Fibroblast of the aortic adventitia (primary cell): Measurements from ENCODE around the gene FHIT. TPM values are rescaled to one million over a fixed set of nuclear protein-coding genes. Genes with fewer than 3 reads are reported as not detected.

ENCODE experiments used
- DNase-seq: peaks from one replicate; pipeline ENCODE4 v3.0.0-alpha.2; 2010; ENCODE audit warnings: low read depth
- H3K4me3 ChIP-seq: 2 replicates; pipeline ENCODE4 v1.5.1; 2011; ENCODE audit warnings: low read depth, mild to moderate bottlenecking, control low read depth, low read length, moderate library complexity
- total RNA-seq: library from RNA; depleted of rRNA; stranded (reverse); fragments of >200 nt; gene quantifications from 2 replicates; pipeline ENCODE4 v1.2.3, GENCODE V29; 2012; ENCODE audit warnings: low replicate concordance
- TF ChIP-seq, protein P1 (sequence below): IDR thresholded peaks from 2 replicates; pipeline ENCODE4 v1.5.1; 2011; ENCODE audit warnings: mild to moderate bottlenecking, low read length, control low read depth, inconsistent platforms; ENCODE audit not compliant: insufficient read depth

Gene FHIT
- total RNA-seq, 1 donor: 1.5 TPM

DNA sequence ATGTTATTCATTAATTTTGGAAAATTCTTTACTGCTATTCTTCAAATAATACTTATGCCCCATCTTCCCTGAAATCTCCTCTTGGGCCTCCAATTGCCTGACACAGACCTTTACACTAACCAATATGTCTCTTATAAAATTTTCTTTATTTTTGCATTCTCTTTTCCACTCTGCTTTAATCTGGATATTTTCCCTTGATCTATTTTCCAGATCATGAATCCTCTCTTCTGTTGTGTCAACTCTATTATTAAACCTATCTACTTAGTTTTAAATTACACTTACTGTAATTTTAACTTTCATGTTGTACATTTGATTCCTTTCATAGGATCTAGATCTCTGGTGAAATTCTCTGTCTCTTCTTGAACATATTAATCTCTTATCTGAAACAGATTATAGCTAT, 278.7 kb downstream of the FHIT start:
- DNase-seq: no peak
- no peak overlapping the region for H3K4me3 ChIP-seq
- TF ChIP-seq, protein P1, sequence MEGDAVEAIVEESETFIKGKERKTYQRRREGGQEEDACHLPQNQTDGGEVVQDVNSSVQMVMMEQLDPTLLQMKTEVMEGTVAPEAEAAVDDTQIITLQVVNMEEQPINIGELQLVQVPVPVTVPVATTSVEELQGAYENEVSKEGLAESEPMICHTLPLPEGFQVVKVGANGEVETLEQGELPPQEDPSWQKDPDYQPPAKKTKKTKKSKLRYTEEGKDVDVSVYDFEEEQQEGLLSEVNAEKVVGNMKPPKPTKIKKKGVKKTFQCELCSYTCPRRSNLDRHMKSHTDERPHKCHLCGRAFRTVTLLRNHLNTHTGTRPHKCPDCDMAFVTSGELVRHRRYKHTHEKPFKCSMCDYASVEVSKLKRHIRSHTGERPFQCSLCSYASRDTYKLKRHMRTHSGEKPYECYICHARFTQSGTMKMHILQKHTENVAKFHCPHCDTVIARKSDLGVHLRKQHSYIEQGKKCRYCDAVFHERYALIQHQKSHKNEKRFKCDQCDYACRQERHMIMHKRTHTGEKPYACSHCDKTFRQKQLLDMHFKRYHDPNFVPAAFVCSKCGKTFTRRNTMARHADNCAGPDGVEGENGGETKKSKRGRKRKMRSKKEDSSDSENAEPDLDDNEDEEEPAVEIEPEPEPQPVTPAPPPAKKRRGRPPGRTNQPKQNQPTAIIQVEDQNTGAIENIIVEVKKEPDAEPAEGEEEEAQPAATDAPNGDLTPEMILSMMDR: no peak

DNA sequence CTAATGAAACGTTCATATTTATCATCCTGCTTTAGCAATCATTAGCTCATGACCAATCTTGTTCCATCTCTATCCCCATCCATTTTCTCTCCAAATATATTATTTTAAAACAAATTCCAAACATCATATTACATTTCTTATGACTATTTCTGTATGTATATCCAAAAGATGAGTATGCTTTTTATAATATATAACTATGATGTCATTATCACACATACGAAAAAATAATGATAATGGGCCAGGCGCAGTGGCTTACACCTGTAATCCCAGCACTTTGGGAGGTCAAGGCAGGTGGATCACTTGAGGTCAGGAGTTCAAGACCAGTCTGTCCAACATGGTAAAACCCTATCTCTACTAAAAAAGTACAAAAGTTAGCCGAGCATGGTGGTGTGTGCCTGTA, 280.4 kb downstream of the FHIT start:
- H3K4me3 ChIP-seq: no peak overlapping the region
- TF ChIP-seq, protein P1: no peak
- no peak for DNase-seq

DNA sequence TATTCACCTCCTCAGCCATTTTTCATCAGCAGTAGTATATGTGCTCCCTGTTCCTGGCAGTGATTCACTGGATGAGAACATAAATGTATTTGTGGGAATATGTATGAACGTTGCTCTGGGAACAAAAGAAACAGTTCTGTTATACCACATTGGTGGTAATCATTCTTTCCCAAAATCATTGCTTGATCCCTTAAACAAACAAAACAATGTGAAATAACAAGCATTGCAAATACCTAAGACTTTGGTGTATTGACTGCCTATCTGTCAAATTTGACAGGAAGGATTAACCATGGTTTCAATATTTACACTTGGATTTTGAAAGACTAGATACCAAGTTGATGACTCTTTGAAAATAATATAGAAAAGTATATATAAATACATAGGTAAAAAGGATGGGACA, 284.1 kb downstream of the FHIT start:
- TF ChIP-seq, protein P1: no peak
- H3K4me3 ChIP-seq: no peak overlapping the region
- DNase-seq: no peak

DNA sequence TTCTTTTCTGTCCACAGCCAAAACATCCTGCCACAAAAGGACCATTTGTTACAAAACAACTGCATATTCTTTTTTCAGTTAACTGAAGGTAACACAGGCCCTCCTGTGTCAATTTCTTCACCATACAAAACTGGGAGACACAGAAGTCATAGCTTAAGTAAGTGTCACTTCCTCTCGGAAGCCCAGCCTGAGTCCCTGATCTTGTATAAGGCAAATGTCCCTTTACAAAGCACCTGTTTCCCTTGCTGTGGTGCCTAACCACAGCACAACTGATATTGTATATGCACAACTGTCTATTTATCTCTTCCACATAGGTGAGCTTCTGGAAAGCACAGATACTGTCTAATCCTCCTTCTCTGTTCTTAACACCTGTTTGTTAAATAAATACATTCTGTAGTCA, 293.7 kb downstream of the FHIT start:
- no peak overlapping the region for H3K4me3 ChIP-seq
- TF ChIP-seq, protein P1: no peak
- no peak for DNase-seq

DNA sequence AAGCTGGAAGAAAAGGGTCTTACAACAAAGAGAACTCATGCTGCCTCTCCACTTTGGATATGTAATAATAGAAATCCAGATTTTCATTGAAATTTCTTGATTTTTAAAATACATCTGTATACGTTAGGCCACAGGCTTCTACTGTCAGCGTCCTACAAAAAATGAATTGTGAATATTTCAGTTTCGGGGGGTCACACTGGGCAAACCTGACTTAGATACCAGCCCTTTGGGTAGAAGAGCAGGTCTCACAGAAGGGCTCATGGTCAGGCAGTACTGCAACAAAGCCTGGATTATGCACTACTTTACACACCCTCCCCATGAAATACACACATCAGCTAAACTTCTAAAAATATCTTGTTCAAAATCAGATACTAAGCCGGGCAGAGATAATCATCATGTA, 294.5 kb downstream of the FHIT start:
- no peak overlapping the region for H3K4me3 ChIP-seq
- no peak for DNase-seq
- TF ChIP-seq, protein P1: no peak

DNA sequence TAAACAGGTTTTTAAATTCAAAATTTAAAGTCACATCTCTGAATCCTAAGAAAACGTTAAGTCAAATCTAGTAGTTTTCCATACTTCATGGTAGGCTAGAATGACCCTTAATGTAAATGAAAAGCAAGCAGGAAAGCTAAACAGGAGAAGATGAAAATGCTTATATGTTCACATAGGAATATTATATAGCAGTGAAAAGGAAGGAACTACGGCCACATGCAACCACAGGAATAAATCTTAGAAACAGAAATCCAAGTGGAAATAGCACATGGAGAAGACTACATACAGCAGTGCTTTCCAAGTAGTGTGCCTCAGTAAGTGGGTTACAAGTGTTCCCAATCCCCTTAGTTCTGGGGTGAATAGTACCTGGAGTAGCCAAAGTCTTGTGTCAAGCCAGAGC, 296.2 kb downstream of the FHIT start:
- TF ChIP-seq, protein P1: no peak
- no peak overlapping the region for H3K4me3 ChIP-seq
- no peak for DNase-seq

DNA sequence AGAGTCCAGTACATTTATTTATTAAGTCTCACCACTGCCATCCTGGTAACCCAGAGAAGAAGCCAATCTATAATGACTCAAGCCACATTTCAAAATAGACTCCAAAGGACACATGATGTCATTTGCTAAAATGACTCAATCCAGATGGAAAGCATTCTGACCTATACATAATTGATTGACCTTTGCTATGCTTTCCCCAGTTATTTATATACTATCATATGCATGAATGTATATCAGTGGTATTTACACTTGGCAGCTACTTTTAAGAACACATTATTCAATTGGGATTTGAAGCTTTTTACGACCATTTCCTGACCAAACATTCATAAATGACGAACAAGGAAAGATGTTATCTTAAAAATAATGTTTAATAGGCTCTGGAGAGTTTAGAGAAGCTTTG, 297.2 kb downstream of the FHIT start:
- TF ChIP-seq, protein P1: no peak
- DNase-seq: peak; percentile 3
- no peak overlapping the region for H3K4me3 ChIP-seq
